ENCODE results near the gene GYS1.
A peak's percentile ranks its signal among the peaks of the same experiment; 100 is the strongest.
"Not testable (repeated sequence)": the region's sequence is repeated elsewhere in the genome, so short reads cannot be mapped to it uniquely, and the experiment has no call there.

The GYS1 gene

GRCh38 chr19:48993175-48994034 lies at the start of gene GYS1, which contains the start of gene RUVBL2:
Gene GYS1, minus strand, starts transcription at chr19:48993309. Its CDS starts 197 bp downstream, at chr19:48993112.
Gene RUVBL2, plus strand, starts transcription at chr19:48993887. Its CDS starts 25 bp downstream, at chr19:48993912.
- peak; percentile 96 for DNase-seq

- not testable (repeated sequence) for DNase-seq
Measured at GRCh38 chr19:49042666-49043065, 49.6 kb upstream of the GYS1 start.

GRCh38 chr19:49042177-49042576 lies 49.1 kb upstream of the GYS1 start:
- DNase-seq = no peak

GRCh38 chr19:49039736-49040135 lies 46.6 kb upstream of the GYS1 start:
- not testable (repeated sequence) for DNase-seq

- not testable (repeated sequence) for DNase-seq
Measured at GRCh38 chr19:49038557-49039276, 45.6 kb upstream of the GYS1 start.

- DNase-seq = not testable (repeated sequence)
Measured at GRCh38 chr19:49038111-49038510, 45.0 kb upstream of the GYS1 start.

- DNase-seq = not testable (repeated sequence)
Measured at GRCh38 chr19:49036815-49037214, 43.7 kb upstream of the GYS1 start, which contains the start of gene CGB1. Gene CGB1, minus strand, starts transcription at chr19:49036895. Its CDS starts 184 bp downstream, at chr19:49036711.

- not testable (repeated sequence) for DNase-seq
Measured at GRCh38 chr19:49031642-49032301, 38.7 kb upstream of the GYS1 start, which contains the start of gene CGB2. Gene CGB2, plus strand, starts transcription at chr19:49031890. Its CDS starts 206 bp downstream, at chr19:49032096.

- DNase-seq = not testable (repeated sequence)
Measured at GRCh38 chr19:49030323-49030722, 37.2 kb upstream of the GYS1 start.

- DNase-seq = not testable (repeated sequence)
Measured at GRCh38 chr19:49029749-49030148, 36.6 kb upstream of the GYS1 start.

GRCh38 chr19:49028686-49029085 lies 35.6 kb upstream of the GYS1 start:
- DNase-seq = not testable (repeated sequence)

- DNase-seq = not testable (repeated sequence)
Measured at GRCh38 chr19:49025599-49025998, 32.5 kb upstream of the GYS1 start.

- DNase-seq = not testable (repeated sequence)
Measured at GRCh38 chr19:49025088-49025487, 32.0 kb upstream of the GYS1 start.

- DNase-seq = not testable (repeated sequence)
Measured at GRCh38 chr19:49024233-49024632, 31.1 kb upstream of the GYS1 start, which contains the start of gene CGB3. Gene CGB3, minus strand, starts transcription at chr19:49024333. Its CDS starts 362 bp downstream, at chr19:49023971.

GRCh38 chr19:49022116-49022515 lies 29.0 kb upstream of the GYS1 start:
- DNase-seq = no peak

GRCh38 chr19:49020931-49021895 lies 28.1 kb upstream of the GYS1 start:
- no peak for DNase-seq

- no peak for DNase-seq
Measured at GRCh38 chr19:49020342-49020741, 27.2 kb upstream of the GYS1 start.

- DNase-seq = peak; percentile 26
Measured at GRCh38 chr19:49019242-49019932, 26.3 kb upstream of the GYS1 start.

GRCh38 chr19:49018388-49019241 lies 25.5 kb upstream of the GYS1 start:
- not testable (repeated sequence) for DNase-seq
